HEK293 (cell line): ENCODE measurements around the gene TMEM184B.

Experiments used
- CTCF ChIA-PET: fragments of 350-600 bp; formaldehyde crosslinking; extraction: SDS; loops from one replicate; lab custom pipeline; 2021; ENCODE audit warnings: antibody characterized with exemption; lab: Yijun Ruan, JAX
- POLR2A ChIA-PET: fragments of 300-600 bp; formaldehyde crosslinking; extraction: SDS; loops from one replicate; lab custom pipeline; 2020; ENCODE audit warnings: antibody characterized with exemption, inconsistent platforms; lab: Yijun Ruan, JAX
- H3K27ac ChIP-seq: fragments of 200-500 bp; sonication (Bioruptor generic); 2 replicates; pipeline ENCODE4 v1.5.1; 2014; ENCODE audit warnings: low read depth, low read length, control low read depth, inconsistent platforms; ENCODE audit errors: extremely low read depth
- H3K36me3 ChIP-seq, 2 experiments: fragments of 200-500 bp in 1 of 2; sonication (Bioruptor generic) in 1 of 2; 1 replicate in 1 of 2; 2 replicates in 1 of 2; pipeline ENCODE4 v1.5.1; 2014 to 2017; ENCODE audit warnings: inconsistent platforms in 2 of 2, low read length in 2 of 2; ENCODE audit not compliant: control insufficient read depth in 2 of 2, insufficient read depth in 1 of 2
- H3K4me1 ChIP-seq: fragments of 200-500 bp; sonication (Bioruptor generic); 2 replicates; pipeline ENCODE4 v1.5.1; 2014; ENCODE audit warnings: mild to moderate bottlenecking, low read length, inconsistent platforms; ENCODE audit not compliant: control insufficient read depth, insufficient read depth
- H3K4me3 ChIP-seq: 2 replicates; pipeline ENCODE4 v1.5.1; 2011; ENCODE audit warnings: low read depth, mild to moderate bottlenecking, control low read depth, low read length, moderate library complexity
- H3K9me3 ChIP-seq: fragments of 200-500 bp; sonication (Bioruptor generic); 2 replicates; pipeline ENCODE4 v1.5.1; 2014; ENCODE audit warnings: low read depth, low read length, inconsistent platforms; ENCODE audit not compliant: control insufficient read depth, insufficient read depth
- EGR2 ChIP-seq: fragments of 450-650 bp; formaldehyde crosslinking; IDR thresholded peaks from 2 replicates; pipeline ENCODE4 v1.5.1; 2016; ENCODE audit warnings: low read depth, missing biosample characterization, missing genetic modification characterization
- KLF7 ChIP-seq: fragments of 450-650 bp; formaldehyde crosslinking; IDR thresholded peaks from 2 replicates; pipeline ENCODE4 v1.5.1; 2016; ENCODE audit warnings: missing biosample characterization, missing genetic modification characterization, borderline replicate concordance
- KLF8 ChIP-seq: fragments of 450-650 bp; formaldehyde crosslinking; IDR thresholded peaks from 2 replicates; pipeline ENCODE4 v1.5.1; 2016; ENCODE audit warnings: missing biosample characterization, missing genetic modification characterization
- PATZ1 ChIP-seq: fragments of 450-650 bp; formaldehyde crosslinking; IDR thresholded peaks from 2 replicates; pipeline ENCODE4 v1.5.1; 2016; ENCODE audit warnings: missing biosample characterization, missing genetic modification characterization
- SALL2 ChIP-seq: fragments of 450-650 bp; formaldehyde crosslinking; IDR thresholded peaks from 2 replicates; pipeline ENCODE4 v1.5.0; 2017; ENCODE audit warnings: missing biosample characterization, mild to moderate bottlenecking, missing genetic modification characterization, borderline replicate concordance
- SP3 ChIP-seq: fragments of 450-650 bp; formaldehyde crosslinking; IDR thresholded peaks from 2 replicates; pipeline ENCODE4 v1.5.1; 2016; ENCODE audit warnings: missing biosample characterization, missing genetic modification characterization
- SP7 ChIP-seq: fragments of 450-650 bp; formaldehyde crosslinking; IDR thresholded peaks from 2 replicates; pipeline ENCODE4 v1.5.1; 2016; ENCODE audit warnings: missing biosample characterization, missing genetic modification characterization
- WT1 ChIP-seq: fragments of 450-650 bp; formaldehyde crosslinking; IDR thresholded peaks from 2 replicates; pipeline ENCODE4 v1.5.1; 2016; ENCODE audit warnings: missing biosample characterization, missing genetic modification characterization
- ZBTB26 ChIP-seq: fragments of 450-650 bp; formaldehyde crosslinking; optimal IDR thresholded peaks from 2 replicates; pipeline ENCODE3; 2016; ENCODE audit warnings: missing biosample characterization, mild to moderate bottlenecking, missing genetic modification characterization
- ZFHX2 ChIP-seq: fragments of 450-650 bp; formaldehyde crosslinking; conservative IDR thresholded peaks from 2 replicates; pipeline ENCODE4 v1.5.1; 2016; ENCODE audit warnings: missing biosample characterization, missing genetic modification characterization
- ZIC2 ChIP-seq: fragments of 450-650 bp; formaldehyde crosslinking; IDR thresholded peaks from 2 replicates; pipeline ENCODE4 v1.5.1; 2016; ENCODE audit warnings: missing biosample characterization, missing genetic modification characterization
- ZNF121 ChIP-seq: fragments of 450-650 bp; formaldehyde crosslinking; IDR thresholded peaks from 2 replicates; pipeline ENCODE4 v1.5.1; 2016; ENCODE audit warnings: missing biosample characterization, missing genetic modification characterization
- ZNF140 ChIP-seq: fragments of 450-650 bp; formaldehyde crosslinking; IDR thresholded peaks from 2 replicates; pipeline ENCODE4 v1.5.1; 2016; ENCODE audit warnings: missing biosample characterization, missing genetic modification characterization
- ZNF24 ChIP-seq: fragments of 450-650 bp; formaldehyde crosslinking; IDR thresholded peaks from 2 replicates; pipeline ENCODE4 v1.5.1; 2016; ENCODE audit warnings: missing biosample characterization, missing genetic modification characterization
- ZNF274 ChIP-seq, 2 experiments: fragments of 200-500 bp in 1 of 2; fragments of 450-650 bp in 1 of 2; sonication (Bioruptor generic) in 1 of 2; formaldehyde crosslinking in 1 of 2; IDR thresholded peaks; 2 replicates each; pipeline versions ENCODE4 v1.5.1 to v1.6.1; 2014 to 2016; ENCODE audit warnings: borderline replicate concordance in 1 of 2, inconsistent platforms in 1 of 2, low read length in 1 of 2, missing biosample characterization in 1 of 2, missing genetic modification characterization in 1 of 2
- ZNF280C ChIP-seq: fragments of 450-650 bp; formaldehyde crosslinking; IDR thresholded peaks from 2 replicates; pipeline ENCODE4 v1.5.1; 2016; ENCODE audit warnings: missing biosample characterization, missing genetic modification characterization
- ZNF335 ChIP-seq: fragments of 450-650 bp; formaldehyde crosslinking; conservative IDR thresholded peaks from 2 replicates; pipeline ENCODE4 v1.5.1; 2016; ENCODE audit warnings: missing biosample characterization, missing genetic modification characterization
- ZNF521 ChIP-seq: fragments of 450-650 bp; formaldehyde crosslinking; IDR thresholded peaks from 2 replicates; pipeline ENCODE4 v1.5.1; 2017; ENCODE audit warnings: missing biosample characterization, mild to moderate bottlenecking, missing genetic modification characterization
- ZNF585B ChIP-seq: fragments of 450-650 bp; formaldehyde crosslinking; IDR thresholded peaks from 2 replicates; pipeline ENCODE4 v1.5.1; 2016; ENCODE audit warnings: missing biosample characterization, missing genetic modification characterization
- ZNF626 ChIP-seq: fragments of 450-650 bp; sonication (Bioruptor Pico); formaldehyde crosslinking; IDR thresholded peaks from 2 replicates; pipeline ENCODE4 v1.5.1; 2018; ENCODE audit warnings: missing biosample characterization, missing genetic modification characterization, inconsistent platforms
- ZNF76 ChIP-seq: fragments of 450-650 bp; formaldehyde crosslinking; IDR thresholded peaks from 2 replicates; pipeline ENCODE4; 2016; ENCODE audit warnings: low read depth, missing biosample characterization, missing genetic modification characterization, borderline replicate concordance
- ZNF777 ChIP-seq: fragments of 450-650 bp; formaldehyde crosslinking; IDR thresholded peaks from 2 replicates; pipeline ENCODE4 v1.5.1; 2017; ENCODE audit warnings: missing biosample characterization, missing genetic modification characterization, borderline replicate concordance
- ZNF785 ChIP-seq: fragments of 450-650 bp; formaldehyde crosslinking; IDR thresholded peaks from 2 replicates; pipeline ENCODE4 v1.5.1; 2016; ENCODE audit warnings: missing biosample characterization, missing genetic modification characterization
- ZSCAN30 ChIP-seq: fragments of 450-650 bp; IDR thresholded peaks from 2 replicates; pipeline ENCODE4 v1.5.1; 2018; ENCODE audit warnings: missing biosample characterization, mild to moderate bottlenecking, missing genetic modification characterization, moderate library complexity
- ZXDB ChIP-seq: fragments of 450-650 bp; formaldehyde crosslinking; IDR thresholded peaks from 2 replicates; pipeline ENCODE4 v1.5.1; 2016; ENCODE audit warnings: missing biosample characterization, missing genetic modification characterization
- TF ChIP-seq, protein P1 (sequence below): fragments of 450-650 bp; formaldehyde crosslinking; IDR thresholded peaks from 2 replicates; pipeline ENCODE4 v1.5.1; 2016; ENCODE audit warnings: missing biosample characterization, missing genetic modification characterization
- TF ChIP-seq, protein P2 (sequence below): fragments of 450-650 bp; formaldehyde crosslinking; IDR thresholded peaks from 2 replicates; pipeline ENCODE4 v1.5.1; 2016; ENCODE audit warnings: missing biosample characterization, missing genetic modification characterization

The TMEM184B gene

GRCh38 chr22:38202437-38203089 lies 70.2 kb downstream of the TMEM184B start:
- CTCF ChIA-PET: interaction anchor here (0.7 to 0.8 kb wide), 3 partner anchors 10 to 151 kb away, joined by 3 to 5 read pairs (median 4); no protein-coding TSS in a partner anchor
- TF ChIP-seq KLF8 (0 out of 2 replicates have a peak, but pooled peaks have one; percentile 69), ZIC2 (tag by site-specific recombination) (peak; percentile 52; the same call in 1 of the 2 replicates), ZNF335 (tag by site-specific recombination) (peak; percentile 88), KLF7 (tag by site-specific recombination) (peak; percentile 30; the same call in 1 of the 2 replicates), ZXDB (tag by site-specific recombination) (peak; percentile 46; the same call in 1 of the 2 replicates), ZSCAN30 (peak; percentile 15; the same call in 1 of the 2 replicates), ZNF521 (tag by site-specific recombination) (no peak), PATZ1 (tag by site-specific recombination) (peak; percentile 66; the same call in 1 of the 2 replicates), ZNF785 (tag by site-specific recombination) (no peak), ZNF280C (tag by site-specific recombination) (no peak), SP7 (tag by site-specific recombination) (peak; percentile 50; the same call in 1 of the 2 replicates), ZNF24 (tag by site-specific recombination) (no peak), ZNF585B (tag by site-specific recombination) (0 out of 2 replicates have a peak, but pooled peaks have one; percentile 5), SALL2 (no peak), ZNF140 (no peak), ZBTB26 (tag by site-specific recombination) (peak; percentile 99), ZNF76 (tag by site-specific recombination) (peak; percentile 42; the same call in 1 of the 2 replicates), ZNF274 (IDR thresholded peaks at IDR 0.05; ENCODE audit: low read length) (no peak), ZNF274 (tag by site-specific recombination; IDR thresholded peaks at IDR 0.05; ENCODE audit: borderline replicate concordance) (no peak), ZNF626 (tag by site-specific recombination) (no peak), EGR2 (peak; percentile 97), ZNF121 (tag by site-specific recombination) (peak; percentile 89), SP3 (tag by site-specific recombination) (peak; percentile 35), ZNF777 (peak; percentile 91; the same call in 1 of the 2 replicates), ZFHX2 (tag by site-specific recombination) (peak; percentile 99), WT1 (tag by site-specific recombination) (peak; percentile 25; the same call in 1 of the 2 replicates)
- TF ChIP-seq, protein P1, sequence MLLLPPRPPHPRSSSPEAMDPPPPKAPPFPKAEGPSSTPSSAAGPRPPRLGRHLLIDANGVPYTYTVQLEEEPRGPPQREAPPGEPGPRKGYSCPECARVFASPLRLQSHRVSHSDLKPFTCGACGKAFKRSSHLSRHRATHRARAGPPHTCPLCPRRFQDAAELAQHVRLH (tag by site-specific recombination): no peak
- TF ChIP-seq, protein P2, sequence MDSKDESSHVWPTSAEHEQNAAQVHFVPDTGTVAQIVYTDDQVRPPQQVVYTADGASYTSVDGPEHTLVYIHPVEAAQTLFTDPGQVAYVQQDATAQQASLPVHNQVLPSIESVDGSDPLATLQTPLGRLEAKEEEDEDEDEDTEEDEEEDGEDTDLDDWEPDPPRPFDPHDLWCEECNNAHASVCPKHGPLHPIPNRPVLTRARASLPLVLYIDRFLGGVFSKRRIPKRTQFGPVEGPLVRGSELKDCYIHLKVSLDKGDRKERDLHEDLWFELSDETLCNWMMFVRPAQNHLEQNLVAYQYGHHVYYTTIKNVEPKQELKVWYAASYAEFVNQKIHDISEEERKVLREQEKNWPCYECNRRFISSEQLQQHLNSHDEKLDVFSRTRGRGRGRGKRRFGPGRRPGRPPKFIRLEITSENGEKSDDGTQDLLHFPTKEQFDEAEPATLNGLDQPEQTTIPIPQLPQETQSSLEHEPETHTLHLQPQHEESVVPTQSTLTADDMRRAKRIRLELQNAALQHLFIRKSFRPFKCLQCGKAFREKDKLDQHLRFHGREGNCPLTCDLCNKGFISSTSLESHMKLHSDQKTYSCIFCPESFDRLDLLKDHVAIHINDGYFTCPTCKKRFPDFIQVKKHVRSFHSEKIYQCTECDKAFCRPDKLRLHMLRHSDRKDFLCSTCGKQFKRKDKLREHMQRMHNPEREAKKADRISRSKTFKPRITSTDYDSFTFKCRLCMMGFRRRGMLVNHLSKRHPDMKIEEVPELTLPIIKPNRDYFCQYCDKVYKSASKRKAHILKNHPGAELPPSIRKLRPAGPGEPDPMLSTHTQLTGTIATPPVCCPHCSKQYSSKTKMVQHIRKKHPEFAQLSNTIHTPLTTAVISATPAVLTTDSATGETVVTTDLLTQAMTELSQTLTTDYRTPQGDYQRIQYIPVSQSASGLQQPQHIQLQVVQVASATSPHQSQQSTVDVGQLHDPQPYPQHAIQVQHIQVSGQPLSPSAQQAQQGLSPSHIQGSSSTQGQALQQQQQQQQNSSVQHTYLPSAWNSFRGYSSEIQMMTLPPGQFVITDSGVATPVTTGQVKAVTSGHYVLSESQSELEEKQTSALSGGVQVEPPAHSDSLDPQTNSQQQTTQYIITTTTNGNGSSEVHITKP (tag by site-specific recombination): peak; percentile 8; the same call in 1 of the 2 replicates

More at GRCh38 chr22:38202437-38203089, 70.2 kb downstream of the TMEM184B start:
- Histone ChIP-seq H3K4me3 (peak overlapping the region; percentile 64), H3K27ac (no peak overlapping the region), H3K4me1 (no peaks in the 10 kb centered on the region), H3K9me3 (no peaks in the 10 kb centered on the region), H3K36me3 (no peaks in the 10 kb centered on the region)
- POLR2A ChIA-PET: interaction anchor here (0.6 to 2.1 kb wide), 5 partner anchors 19 to 283 kb away, joined by 3 to 12 read pairs (median 3); partner anchors contain the start of gene PLA2G6
